ENCODE results near the gene RBKS. TPM values are rescaled to one million over a fixed set of nuclear protein-coding genes. Genes with fewer than 3 reads are reported as not detected.

Gene RBKS
- total RNA-seq, 2 experiments from 2014 or later: 2.2 to 2.8 TPM

DNA sequence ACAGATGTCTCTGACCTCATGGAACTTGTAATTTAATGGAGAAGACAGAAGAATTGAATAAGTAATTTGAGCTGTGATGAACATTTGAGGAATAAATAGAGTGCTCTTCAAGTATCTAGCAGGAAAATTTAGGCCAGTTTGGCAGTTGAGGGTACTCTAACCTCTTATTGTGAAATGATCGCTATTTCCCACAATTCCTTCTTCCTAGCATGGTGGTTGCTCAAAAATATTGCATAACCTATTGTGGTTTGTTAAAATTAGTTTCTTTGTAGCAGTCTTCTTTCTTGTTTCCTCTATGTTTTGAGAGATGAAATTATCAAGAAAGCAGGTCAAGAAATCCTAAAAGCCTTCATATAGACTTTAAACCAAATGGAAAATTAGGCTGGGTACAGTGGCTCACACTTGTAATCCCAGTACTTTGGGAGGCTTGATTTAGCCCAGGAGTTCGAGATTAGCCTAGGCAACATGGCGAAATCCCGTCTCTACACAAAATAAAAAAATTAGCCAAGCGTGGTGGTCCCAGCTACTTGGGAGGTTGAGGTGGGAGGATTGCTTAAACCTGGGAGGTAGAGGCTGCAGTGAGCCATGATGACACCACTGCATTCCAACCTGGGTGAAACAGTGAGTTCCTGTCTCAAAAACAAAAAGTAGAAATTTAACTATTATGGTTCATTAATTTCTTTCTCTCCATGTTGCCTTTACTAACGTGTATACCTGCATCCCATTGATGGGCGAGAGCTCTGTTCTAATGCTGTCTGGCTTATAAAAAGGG is 58.7 kb downstream of the RBKS start:
- POLR2A ChIA-PET: no interaction called here
- no peak for DNase-seq
- Mint-ChIP-seq H3K9me3 (no peaks in the 10 kb centered on the region), H3K27ac (no peak overlapping the region), H3K36me3 (ENCODE audit: low read depth) (no peaks in the 10 kb centered on the region), H3K27me3 (no peaks in the 10 kb centered on the region), H3K4me3 (no peak overlapping the region), H3K4me1 (no peaks in the 10 kb centered on the region)
- CTCF ChIA-PET: no interaction called here

DNA sequence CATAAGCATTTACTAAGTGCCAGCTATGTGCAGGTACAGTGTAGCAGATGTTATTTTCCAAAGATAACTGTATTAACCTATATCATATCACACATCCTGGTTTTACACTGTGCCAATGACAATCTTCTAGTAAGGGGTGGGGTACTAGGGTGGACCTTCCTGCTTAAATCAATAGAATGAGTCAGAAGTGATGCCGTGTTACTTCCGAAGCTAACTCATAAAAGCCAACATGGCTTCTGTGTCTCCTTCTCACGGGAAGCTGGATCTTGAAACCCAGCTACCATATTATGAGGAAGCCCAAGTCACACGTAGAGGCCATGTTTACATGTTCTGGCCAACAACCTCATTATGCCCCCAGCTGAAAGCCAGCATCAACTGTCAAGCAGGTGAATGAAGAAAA is 59.5 kb downstream of the RBKS start:
- H3K9me3 Mint-ChIP-seq: no peaks in the 10 kb centered on the region
- no peak overlapping the region for H3K4me3 Mint-ChIP-seq
- no peaks in the 10 kb centered on the region for H3K36me3 Mint-ChIP-seq (ENCODE audit: low read depth)
- H3K4me1 Mint-ChIP-seq: no peaks in the 10 kb centered on the region
- CTCF ChIA-PET: no interaction called here
- DNase-seq: no peak
- POLR2A ChIA-PET: no interaction called here
- H3K27ac Mint-ChIP-seq: no peak overlapping the region
- no peaks in the 10 kb centered on the region for H3K27me3 Mint-ChIP-seq

DNA sequence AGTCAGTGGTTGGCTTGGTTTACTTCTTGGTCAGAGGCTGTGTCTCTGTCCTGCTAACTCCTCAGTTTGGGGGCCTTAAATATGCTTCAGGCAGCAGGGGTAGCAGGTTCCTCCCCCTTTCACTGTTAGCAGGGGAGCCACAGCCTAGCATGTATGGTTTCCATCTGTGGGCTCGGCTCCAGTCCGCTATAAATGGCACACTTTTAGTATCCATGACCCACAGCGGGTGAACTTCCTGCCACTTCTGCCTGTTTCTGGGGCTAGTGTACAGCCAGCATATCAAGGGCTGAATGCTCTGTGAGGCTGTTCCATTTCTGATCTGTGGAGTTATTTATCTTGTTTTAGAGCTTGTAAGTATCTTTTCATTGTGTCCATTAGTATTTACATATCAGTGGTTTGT is 60.4 kb downstream of the RBKS start:
- no peak overlapping the region for H3K4me3 Mint-ChIP-seq
- ChIA-PET CTCF (no interaction called here), POLR2A (no interaction called here)
- no peaks in the 10 kb centered on the region for H3K36me3 Mint-ChIP-seq (ENCODE audit: low read depth)
- H3K4me1 Mint-ChIP-seq: no peaks in the 10 kb centered on the region
- no peak for DNase-seq
- H3K27ac Mint-ChIP-seq: no peak overlapping the region
- no peaks in the 10 kb centered on the region for H3K9me3 Mint-ChIP-seq
- no peaks in the 10 kb centered on the region for H3K27me3 Mint-ChIP-seq

DNA sequence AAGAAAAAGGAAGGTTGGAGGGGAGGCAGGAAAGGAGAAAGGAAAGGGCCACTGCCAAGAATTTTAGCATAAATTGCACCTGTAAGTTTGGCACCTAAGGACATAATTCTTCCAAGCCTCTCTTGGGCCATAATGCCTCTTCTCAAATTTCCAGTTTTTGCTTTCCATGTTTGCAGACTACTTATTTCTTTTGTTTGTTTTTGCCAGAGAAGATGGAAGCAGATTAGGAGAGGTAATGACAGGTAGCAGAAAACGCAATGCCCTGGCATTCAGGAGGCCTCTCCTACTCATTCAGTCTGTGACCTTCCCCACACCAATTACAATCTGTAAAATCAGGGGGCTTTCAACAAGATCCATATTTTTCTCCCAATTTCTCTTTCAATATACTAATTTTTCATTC is 61.9 kb downstream of the RBKS start:
- Mint-ChIP-seq H3K9me3 (peaks cover 5% of the 10 kb centered on the region), H3K27me3 (no peaks in the 10 kb centered on the region), H3K4me3 (no peak overlapping the region), H3K4me1 (no peaks in the 10 kb centered on the region), H3K36me3 (ENCODE audit: low read depth) (no peaks in the 10 kb centered on the region), H3K27ac (no peak overlapping the region)
- DNase-seq: no peak
- ChIA-PET POLR2A (no interaction called here), CTCF (no interaction called here)

DNA sequence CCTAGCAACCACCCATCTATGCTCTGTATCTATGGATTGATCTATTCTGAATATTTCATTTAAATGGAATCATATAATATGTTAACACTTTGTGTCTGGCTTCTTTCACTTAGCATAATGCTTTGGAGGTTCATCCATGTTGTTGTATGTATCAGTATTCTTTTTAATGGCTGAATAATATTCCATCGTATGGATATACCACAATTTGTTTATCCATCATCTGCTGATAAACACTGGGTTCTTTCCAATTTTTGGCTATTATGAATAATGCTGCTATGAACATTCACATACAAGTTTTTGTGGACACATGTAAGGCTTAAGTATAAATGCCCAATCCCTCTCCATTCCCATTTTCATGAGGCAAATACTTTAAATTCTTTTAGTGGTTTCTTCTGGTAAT is 65.8 kb downstream of the RBKS start:
- no peaks in the 10 kb centered on the region for H3K27me3 Mint-ChIP-seq

DNA sequence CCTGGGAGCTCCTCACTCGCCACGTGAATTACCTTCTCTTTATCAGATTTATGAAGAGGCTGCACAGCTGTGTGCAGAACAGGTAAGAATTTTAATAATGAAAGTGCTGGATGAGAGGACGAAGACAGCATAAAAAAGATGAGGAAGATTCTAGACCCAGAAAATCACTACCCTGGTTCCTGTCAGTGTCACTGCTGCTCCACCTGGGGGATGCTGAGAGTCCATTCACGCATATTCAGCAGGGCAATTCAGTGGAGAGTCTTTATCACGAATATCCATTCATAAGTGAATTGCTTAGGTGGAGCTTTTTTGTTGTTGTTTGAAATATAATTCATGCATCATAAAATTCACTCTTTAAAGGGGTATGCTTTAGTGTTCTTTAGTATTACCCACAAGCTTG is 66.6 kb downstream of the RBKS start:
- Mint-ChIP-seq H3K27ac (no peak overlapping the region), H3K27me3 (no peaks in the 10 kb centered on the region), H3K9me3 (peaks cover 5% of the 10 kb centered on the region), H3K4me3 (no peak overlapping the region), H3K4me1 (no peaks in the 10 kb centered on the region), H3K36me3 (ENCODE audit: low read depth) (no peaks in the 10 kb centered on the region)
- ChIA-PET CTCF (no interaction called here), POLR2A (no interaction called here)
- DNase-seq: no peak

More for the DNA sequence above, 65.8 kb downstream of the RBKS start:
- ChIA-PET POLR2A (no interaction called here), CTCF (no interaction called here)
- Mint-ChIP-seq H3K4me3 (no peak overlapping the region), H3K4me1 (no peaks in the 10 kb centered on the region), H3K9me3 (peaks cover 5% of the 10 kb centered on the region), H3K27ac (no peak overlapping the region), H3K36me3 (ENCODE audit: low read depth) (no peaks in the 10 kb centered on the region)
- no peak for DNase-seq

DNA sequence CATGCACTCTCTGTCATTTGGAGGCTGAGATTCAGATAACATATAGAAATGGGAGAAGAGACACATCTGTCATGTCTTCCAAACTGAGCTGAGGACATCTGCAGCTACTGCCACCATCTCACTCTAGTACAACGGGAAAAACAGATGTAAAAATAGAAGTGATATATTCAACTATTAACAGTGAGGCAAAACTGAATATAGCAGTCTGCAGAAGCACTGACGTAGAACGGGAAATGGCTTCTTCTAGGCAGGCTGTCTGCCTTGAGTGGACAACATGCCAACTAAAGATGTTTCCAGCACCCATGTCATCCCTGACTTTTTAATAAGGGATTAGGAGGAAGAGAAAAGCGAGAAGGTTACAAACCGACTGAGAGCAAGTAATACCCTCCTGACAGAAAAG is 67.1 kb downstream of the RBKS start:
- Mint-ChIP-seq H3K9me3 (peaks cover 7% of the 10 kb centered on the region), H3K27me3 (no peaks in the 10 kb centered on the region), H3K4me1 (no peaks in the 10 kb centered on the region), H3K4me3 (no peak overlapping the region), H3K27ac (no peak overlapping the region), H3K36me3 (ENCODE audit: low read depth) (no peaks in the 10 kb centered on the region)
- CTCF ChIA-PET: no interaction called here
- POLR2A ChIA-PET: no interaction called here
- DNase-seq: no peak

DNA sequence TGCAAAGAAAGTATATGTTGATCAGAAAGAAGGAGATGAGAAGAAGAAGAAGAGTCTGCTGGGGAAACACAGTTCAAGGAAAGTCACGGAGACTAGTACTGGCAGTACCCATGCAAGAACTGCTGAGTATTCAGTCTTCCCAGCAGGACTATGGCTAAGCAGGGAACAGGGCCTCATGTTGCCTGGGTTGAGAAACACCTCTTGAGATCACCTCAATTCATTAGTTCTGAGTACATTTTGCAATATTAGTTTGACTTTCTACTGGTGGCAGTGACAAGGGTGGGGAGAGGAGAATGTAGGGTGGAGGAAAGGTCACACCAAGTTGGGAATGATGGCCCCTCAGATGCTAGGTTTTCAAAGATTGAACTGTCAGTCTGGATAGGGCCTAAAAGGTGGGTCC is 68.1 kb downstream of the RBKS start:
- H3K4me3 Mint-ChIP-seq: no peak overlapping the region
- ChIA-PET CTCF (no interaction called here), POLR2A (interaction anchor here (1.0 kb wide), 1 partner anchor 570 kb away, joined by 3 read pairs; the partner anchor contains the start of gene FOSL2)
- H3K4me1 Mint-ChIP-seq: no peaks in the 10 kb centered on the region
- peaks cover 8% of the 10 kb centered on the region for H3K9me3 Mint-ChIP-seq
- H3K27ac Mint-ChIP-seq: no peak overlapping the region
- no peak for DNase-seq
- no peaks in the 10 kb centered on the region for H3K27me3 Mint-ChIP-seq
- no peaks in the 10 kb centered on the region for H3K36me3 Mint-ChIP-seq (ENCODE audit: low read depth)

DNA sequence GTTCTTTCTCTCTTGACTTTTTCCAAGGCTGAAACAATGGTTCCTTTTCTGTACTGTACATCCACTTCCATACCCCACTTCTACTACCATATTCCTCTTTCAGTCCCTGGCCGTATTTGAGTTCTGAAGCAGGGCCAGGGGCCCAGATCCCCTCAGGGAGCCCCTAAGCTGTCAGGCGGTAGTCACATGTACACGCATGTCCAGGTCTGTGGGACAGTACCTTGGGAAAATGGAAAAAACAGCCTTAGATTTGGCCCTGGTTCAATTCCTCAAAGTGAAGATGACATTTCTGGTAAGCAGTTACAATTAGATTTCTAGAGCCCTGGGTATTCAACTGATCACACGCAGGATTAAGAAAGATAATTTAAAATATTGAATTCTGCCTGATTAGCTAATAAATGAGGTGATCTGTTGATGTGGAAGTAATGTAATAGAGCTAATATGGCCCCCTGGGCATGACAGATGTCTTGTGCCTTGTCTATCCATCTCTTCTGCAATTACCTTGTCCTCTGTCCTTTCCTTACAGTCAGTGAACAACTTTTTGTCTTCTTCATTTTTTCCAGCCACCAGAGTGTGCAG is 74.2 kb downstream of the RBKS start:
- no peaks in the 10 kb centered on the region for H3K36me3 Mint-ChIP-seq (ENCODE audit: low read depth)
- H3K27ac Mint-ChIP-seq: no peak overlapping the region
- peaks cover 8% of the 10 kb centered on the region for H3K4me1 Mint-ChIP-seq
- no peaks in the 10 kb centered on the region for H3K27me3 Mint-ChIP-seq
- CTCF ChIA-PET: no interaction called here
- POLR2A ChIA-PET: no interaction called here
- no peak for DNase-seq
- peaks cover 6% of the 10 kb centered on the region for H3K9me3 Mint-ChIP-seq
- H3K4me3 Mint-ChIP-seq: no peak overlapping the region

DNA sequence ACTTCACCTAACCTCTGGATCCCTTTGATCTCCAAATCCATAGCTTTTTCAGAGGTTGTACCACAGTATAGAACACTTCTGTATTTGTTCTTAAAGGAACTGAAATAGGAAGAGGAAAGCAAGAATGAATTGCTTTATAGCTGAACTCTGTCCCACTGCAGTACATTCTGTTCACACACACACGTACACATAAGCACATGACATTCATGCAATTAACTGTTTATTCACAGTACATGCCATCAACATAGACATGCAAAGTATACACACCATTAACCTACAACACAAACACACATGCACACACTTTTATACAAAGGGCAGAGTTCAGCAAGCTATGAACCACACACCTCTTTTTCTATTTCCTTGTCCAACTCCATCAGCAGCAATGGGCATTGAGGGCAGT is 75.4 kb downstream of the RBKS start:
- no peak for DNase-seq
- no peak overlapping the region for H3K4me3 Mint-ChIP-seq
- no peaks in the 10 kb centered on the region for H3K27me3 Mint-ChIP-seq
- H3K9me3 Mint-ChIP-seq: peaks cover 6% of the 10 kb centered on the region
- CTCF ChIA-PET: no interaction called here
- POLR2A ChIA-PET: no interaction called here
- H3K4me1 Mint-ChIP-seq: peaks cover 14% of the 10 kb centered on the region
- no peaks in the 10 kb centered on the region for H3K36me3 Mint-ChIP-seq (ENCODE audit: low read depth)
- no peak overlapping the region for H3K27ac Mint-ChIP-seq

DNA sequence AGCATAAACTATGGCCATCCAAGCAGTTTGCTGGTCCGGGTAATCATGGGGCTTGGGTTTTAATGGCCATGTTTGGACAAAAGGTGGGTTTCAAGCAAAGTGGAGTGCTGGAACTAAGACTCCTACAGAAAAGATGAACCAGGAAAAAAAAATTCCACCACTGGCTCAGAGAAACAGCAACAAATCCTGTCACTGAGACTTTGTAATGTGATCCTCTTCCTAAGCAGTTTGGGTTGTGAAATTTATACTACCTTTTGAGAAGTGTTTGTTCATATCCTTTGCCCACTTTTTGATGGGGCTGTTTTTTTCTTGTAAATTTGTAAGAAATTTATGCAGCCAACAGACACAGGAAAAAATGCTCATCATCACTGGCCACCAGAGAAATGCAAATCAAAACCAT is 78.4 kb downstream of the RBKS start:
- H3K9me3 Mint-ChIP-seq: peaks cover 4% of the 10 kb centered on the region
- POLR2A ChIA-PET: no interaction called here
- peaks cover 14% of the 10 kb centered on the region for H3K4me1 Mint-ChIP-seq
- H3K36me3 Mint-ChIP-seq (ENCODE audit: low read depth): no peaks in the 10 kb centered on the region
- H3K27ac Mint-ChIP-seq: no peak overlapping the region
- no peaks in the 10 kb centered on the region for H3K27me3 Mint-ChIP-seq
- CTCF ChIA-PET: no interaction called here
- no peak overlapping the region for H3K4me3 Mint-ChIP-seq
- no peak for DNase-seq

DNA sequence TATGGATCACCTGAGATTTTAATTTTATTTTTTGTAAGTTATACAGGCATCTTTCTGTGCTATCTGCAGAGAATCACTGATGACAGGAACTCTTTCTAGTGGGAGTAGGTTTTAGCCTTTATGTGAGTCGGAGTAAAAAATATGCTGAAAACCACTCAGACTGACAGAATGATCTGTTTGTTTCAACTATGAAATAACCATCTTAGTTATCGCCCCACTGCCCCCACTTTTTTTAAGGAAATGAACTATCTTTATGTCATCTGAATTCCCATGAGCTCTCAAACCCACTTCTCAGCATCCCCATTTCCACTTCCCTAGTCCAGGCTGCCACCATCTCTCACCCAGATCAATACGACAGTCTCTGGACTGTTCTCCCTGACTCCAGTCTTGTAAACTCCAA is 79.7 kb downstream of the RBKS start:
- ChIA-PET CTCF (no interaction called here), POLR2A (no interaction called here)
- H3K27me3 Mint-ChIP-seq: no peaks in the 10 kb centered on the region
- H3K36me3 Mint-ChIP-seq (ENCODE audit: low read depth): no peaks in the 10 kb centered on the region
- H3K4me3 Mint-ChIP-seq: no peak overlapping the region
- DNase-seq: no peak
- no peak overlapping the region for H3K27ac Mint-ChIP-seq
- peaks cover 14% of the 10 kb centered on the region for H3K4me1 Mint-ChIP-seq
- H3K9me3 Mint-ChIP-seq: peaks cover 4% of the 10 kb centered on the region

DNA sequence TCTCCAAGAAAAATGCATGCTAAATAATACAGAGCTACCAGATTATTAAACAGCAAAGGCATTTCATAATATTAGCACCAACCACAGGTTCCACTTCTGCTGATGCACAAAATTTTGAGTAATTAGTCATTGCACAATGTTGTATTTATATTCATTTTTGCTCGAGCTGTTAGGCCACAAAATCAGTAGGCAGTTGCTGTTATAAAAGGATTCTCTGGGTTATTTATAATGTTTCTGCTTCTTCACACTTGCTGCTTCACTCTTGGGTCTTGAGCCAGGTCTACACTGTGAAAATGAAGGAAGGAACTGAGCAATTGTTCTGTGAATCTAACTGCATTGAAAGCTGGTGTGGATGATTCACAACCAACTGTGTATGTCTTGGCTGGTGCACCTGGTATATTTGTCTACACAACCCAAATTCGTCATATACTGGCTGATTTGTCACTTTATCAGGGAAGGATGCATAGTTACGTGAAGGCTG is 80.4 kb downstream of the RBKS start:
- Mint-ChIP-seq H3K27ac (no peak overlapping the region), H3K4me3 (no peak overlapping the region), H3K36me3 (ENCODE audit: low read depth) (no peaks in the 10 kb centered on the region), H3K4me1 (peaks cover 14% of the 10 kb centered on the region), H3K9me3 (peaks cover 4% of the 10 kb centered on the region), H3K27me3 (no peaks in the 10 kb centered on the region)
- POLR2A ChIA-PET: no interaction called here
- DNase-seq: no peak
- CTCF ChIA-PET: no interaction called here

DNA sequence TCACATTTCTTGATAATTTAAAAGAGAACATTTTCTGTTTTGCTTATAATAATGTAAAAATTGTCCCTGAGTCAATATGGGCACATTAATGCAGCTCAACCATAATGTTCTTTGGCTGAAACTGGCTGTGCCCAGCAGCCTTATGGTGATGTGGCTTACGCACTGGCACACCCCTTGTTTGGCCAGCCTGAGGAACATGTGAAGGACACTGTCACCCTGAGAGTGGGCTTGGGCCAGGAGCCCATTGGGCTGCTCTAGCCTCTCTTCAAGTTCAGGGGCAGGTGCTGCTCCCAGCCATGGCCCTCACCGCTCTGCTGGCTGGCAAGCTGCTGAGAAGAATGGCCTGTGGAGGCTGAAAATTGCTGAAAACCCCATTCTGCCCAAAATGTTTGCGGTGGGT is 81.2 kb downstream of the RBKS start:
- ChIA-PET POLR2A (no interaction called here), CTCF (no interaction called here)
- Mint-ChIP-seq H3K4me3 (no peak overlapping the region), H3K27ac (no peak overlapping the region), H3K27me3 (no peaks in the 10 kb centered on the region), H3K4me1 (peaks cover 14% of the 10 kb centered on the region), H3K36me3 (ENCODE audit: low read depth) (no peaks in the 10 kb centered on the region), H3K9me3 (peaks cover 4% of the 10 kb centered on the region)
- DNase-seq: no peak

Data from activated CD4-positive, alpha-beta memory T cell treated with anti-CD3 and anti-CD28 coated beads, Interleukin-2, amount 10 ng/mL, durations not matched to agents 7 days and 5 days (primary cell).